Stimulated activated CD8-positive, alpha-beta memory T cell treated with anti-CD3 and anti-CD28 coated beads, Interleukin-12 subunit alpha, Interleukin-12 subunit beta, amount 100 ng/mL, for 4 hours (primary cell): ENCODE results near the gene SLC5A1.

Experiments used
- DNase-seq: peaks from one replicate; pipeline ENCODE4 v3.0.0-alpha.2; 2020; ENCODE audit warnings: low read depth

Gene SLC5A1

DNA sequence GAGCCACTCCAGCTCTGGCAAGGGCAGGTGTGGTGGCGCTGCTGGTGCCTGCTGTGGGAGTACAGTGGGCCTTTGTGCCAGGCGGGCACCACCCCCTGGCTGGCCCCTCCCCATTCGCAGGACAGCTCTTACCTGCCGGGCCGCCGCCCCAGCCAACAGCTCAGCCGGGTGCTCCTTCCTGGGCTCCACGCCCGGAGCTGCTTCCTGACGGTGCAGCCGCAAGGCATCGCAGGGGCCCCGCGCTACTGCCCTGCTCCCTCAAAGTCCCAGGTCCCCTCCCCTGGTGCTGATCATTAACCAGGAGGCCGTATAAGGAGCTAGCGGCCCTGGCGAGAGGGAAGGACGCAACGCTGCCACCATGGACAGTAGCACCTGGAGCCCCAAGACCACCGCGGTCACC is at the start of gene SLC5A1:
TSS of gene SLC5A1 (plus strand) at position 338 of the 400 bp plus-strand sequence. CDS start at position 359, 21 bp downstream.
- no peak for DNase-seq

DNA sequence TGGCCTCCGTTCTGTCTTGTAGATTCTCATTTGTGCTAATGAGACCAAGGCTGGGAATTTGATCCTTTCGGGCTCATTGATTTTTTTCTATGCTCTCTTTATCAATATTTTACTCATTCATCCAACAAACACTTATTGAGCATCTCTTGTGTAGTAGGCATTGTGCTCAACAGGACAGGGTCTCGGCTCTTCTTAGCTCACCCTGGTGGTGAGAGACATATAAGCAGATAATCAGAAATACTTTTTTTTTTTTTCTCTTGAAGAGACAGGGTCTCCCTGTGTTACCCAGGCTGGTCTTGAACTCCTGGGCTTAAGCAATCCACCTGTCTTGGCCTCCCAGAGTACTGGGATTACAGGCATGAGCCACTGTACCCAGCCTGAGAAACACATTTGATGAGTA is 48.0 kb upstream of the SLC5A1 start:
- no peak for DNase-seq

DNA sequence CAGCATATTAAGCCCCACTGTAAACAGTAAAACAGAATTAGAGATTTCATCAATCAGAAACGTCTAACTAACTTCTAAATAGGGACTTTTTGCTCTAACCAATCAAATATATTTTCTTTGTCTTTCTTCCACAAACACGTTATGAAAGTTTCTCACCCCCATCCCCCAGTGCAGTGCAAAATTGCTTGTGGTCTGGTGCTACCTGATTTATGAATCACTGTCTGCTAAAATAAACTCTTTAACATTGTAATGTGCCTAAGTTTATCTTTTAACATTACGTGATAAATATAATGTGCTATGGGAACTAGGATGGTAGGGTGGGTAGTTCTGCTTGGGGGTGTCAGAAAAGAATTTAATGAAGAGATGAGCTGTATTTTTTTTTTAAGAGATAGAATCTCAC is 47.3 kb upstream of the SLC5A1 start:
- no peak for DNase-seq

DNA sequence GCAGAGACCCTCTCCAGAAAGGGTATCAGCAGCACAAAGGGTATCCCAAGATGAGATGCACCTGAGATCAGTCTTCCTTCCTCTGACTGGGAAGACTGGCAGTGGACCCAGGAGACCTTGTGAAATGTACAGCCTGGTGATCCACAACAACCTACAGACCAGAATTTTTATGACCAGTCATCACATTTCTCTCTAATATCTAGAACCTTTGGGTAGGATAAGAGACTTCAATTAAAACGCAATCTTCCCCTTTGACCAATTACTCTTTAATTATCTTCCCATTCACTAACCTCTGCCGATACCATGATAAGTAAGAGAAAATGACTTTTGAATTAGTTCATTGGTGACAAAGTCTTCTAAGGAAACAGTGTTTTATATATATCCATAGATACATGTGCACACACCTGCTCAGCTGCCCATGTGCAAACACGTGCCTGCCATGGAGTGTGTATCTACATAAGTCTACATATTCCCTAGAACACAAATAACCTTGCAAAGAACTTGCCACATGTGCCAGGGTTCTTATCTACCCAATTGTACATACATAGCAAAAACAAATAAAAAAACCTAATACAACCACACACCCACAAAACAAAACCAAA is 44.2 kb upstream of the SLC5A1 start:
- no peak for DNase-seq

- DNase-seq = no peak
These were observed 42.9 kb upstream of the SLC5A1 start for GRCh38 chr22:32000181-32000580.

GRCh38 chr22:32005453-32005852 is 37.6 kb upstream of the SLC5A1 start:
- no peak for DNase-seq

DNA sequence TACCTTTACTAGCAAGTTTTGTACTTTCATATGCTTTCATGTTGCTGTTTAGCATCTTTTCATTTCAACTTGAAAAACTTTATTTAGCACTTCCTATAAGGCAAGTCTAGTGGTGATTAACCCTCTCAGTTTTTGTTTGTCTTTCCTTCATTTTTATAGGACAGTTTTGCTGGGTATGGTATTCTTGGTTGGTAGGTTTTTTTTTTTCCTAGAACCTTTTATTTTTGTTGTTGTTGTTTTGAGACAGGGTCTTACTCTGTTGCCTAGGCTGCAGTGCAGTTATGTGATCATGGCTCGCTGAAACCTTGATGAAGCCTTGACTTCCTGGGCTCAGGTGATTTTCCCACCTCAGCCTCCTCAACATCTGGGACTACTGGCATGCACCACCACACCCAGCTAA is 29.9 kb upstream of the SLC5A1 start:
- no peak for DNase-seq

DNA sequence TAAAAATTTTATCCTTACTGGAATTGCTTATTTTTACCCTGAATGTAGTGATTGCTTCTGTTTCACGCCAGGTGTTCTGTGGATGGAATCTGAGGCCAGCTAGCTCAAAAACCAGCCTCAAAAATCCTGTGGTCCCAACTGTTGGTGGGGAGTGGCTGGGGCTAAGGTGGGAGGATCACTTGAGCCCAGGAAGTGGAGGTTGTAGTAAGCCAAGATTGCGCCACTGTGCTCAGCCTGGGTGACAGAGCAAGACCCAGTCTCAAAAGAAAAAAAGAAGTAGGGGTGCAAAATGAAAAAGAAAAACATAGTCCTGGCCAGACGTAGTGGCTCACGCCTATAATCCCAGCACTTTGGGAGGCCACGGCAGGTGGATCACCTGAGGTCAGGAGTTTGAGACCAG is 27.0 kb upstream of the SLC5A1 start:
- no peak for DNase-seq

GRCh38 chr22:32018056-32018455 is 25.0 kb upstream of the SLC5A1 start:
- no peak for DNase-seq

DNA sequence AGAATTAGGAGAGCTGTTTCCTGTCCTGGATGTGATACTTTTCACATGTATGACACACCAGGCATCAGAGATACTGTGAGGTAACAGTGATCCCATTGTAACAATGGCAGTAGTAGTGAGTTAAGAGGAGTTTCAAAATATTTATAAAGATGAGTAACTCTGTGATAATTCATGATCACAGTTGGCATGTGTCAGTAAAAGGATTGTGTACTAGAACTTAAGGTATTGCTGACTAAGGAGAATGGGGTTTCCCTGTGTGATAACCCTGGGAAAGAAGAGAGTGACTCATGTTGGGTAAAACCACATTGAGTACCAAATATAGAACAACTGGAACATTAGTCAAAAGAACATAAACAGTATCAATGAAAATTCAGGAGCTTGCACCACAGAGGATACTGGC is 22.9 kb upstream of the SLC5A1 start:
- no peak for DNase-seq

DNA sequence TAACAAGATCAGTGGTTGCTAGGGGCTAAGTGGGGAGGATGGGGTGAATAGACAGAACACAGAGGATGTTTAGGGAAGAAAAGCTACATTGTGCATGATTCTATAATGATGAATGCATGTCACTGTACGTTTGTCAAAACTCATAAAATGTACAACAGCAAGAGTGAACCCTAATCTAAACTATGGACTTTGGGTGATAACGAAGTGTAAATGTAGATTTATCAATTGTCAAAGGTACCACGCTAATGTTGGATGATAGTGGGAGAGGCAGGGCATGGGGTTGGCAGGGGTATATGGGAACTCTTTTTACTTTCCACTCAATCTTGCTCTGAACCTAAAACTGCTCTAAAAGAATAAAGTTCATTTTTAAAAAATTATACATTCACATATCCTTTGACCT is 21.3 kb upstream of the SLC5A1 start:
- DNase-seq = no peak

GRCh38 chr22:32023251-32023827 is 19.7 kb upstream of the SLC5A1 start:
- DNase-seq = no peak

DNA sequence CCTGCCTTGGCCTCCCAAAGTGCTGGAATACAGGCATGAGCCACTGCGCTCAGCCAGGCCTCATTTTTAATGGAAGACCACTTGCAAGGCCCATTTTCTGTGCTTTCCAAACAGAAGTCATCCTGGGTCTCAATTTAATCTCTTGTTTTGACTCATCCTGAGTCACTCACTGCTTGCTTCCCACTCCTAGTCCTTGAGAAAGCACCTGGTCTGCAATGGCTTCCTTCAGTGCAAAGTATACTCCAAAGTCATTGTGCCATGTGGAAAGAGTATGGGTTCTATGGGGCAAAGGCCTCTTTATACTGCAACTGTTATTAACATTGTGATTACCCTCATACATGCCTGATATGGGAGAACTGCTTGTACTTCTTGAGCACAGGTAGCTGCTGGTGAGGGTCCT is 18.3 kb upstream of the SLC5A1 start:
- DNase-seq = no peak

DNA sequence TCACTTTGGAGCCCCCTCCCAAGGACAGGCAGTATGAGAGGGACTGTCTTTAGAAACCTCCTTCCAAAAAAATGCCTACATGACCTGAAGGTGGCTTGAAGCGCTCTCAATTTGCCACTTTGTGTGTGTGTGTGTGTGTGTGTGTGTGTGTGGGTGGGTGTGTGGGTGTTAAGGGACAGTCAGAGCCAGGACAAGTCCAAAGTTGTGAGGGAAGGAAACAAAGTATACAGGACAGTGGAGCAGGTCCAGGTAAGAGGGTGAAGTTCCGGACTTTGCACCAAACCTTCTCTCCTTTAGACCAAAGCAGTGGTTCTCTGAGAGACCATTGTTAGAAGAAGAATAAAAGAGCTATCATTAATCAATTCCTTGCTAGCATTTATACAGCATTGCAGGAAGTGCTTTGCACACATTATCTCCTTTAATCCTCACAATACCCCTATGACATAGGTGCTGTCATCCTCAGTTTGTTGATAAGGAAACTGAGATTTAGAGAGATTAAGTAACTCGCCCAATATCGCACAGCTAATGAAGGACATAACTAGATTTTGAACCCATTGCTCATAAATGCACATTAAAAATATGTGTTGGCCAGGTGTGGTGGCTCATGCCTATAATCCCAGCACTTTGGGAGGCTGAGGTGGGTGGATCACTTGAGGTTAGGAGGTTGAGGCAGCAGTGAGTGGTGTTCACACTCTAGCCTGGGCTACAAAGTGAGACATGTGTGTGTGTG is 12.4 kb upstream of the SLC5A1 start:
- DNase-seq = no peak

DNA sequence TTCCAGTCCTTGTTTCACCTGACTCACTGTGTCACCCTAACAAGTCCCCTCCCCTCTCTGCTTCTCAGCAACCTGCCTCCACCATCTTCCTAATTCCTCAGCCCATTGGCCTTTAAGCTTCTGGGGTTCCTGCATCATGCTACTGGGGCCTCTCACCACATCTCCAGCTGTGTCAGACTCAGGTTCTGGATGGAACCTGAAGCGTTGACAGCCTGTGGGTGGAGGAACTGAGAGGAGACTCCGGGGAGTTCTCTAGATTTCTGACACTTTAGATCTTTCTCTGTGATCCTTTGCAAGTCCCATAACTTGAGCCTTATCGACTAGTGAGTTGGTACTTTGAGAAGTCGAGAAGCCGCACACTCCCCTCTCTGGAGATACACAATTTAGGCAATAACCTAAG is 11.6 kb upstream of the SLC5A1 start:
- no peak for DNase-seq

DNA sequence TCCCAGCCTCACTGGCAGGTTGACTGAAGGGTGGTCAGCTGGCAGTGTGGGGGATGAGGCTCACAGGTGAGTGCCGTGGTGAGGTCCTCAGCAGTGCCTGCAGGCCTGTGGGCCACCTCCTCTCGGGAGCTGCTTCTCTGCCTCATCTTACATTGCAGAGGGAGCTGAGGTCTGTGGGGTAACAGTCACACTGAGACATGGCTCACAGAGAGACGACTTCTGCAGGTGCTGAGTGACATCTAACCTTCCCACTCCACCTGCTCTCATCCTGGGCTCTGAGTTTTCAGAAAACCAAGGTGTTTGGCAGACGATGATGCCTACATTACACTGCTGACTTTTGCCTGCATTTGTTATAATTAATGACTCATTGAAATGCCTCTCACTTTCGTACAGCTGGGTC is 8.8 kb upstream of the SLC5A1 start:
- DNase-seq = no peak

GRCh38 chr22:32037236-32037635 is 5.8 kb upstream of the SLC5A1 start:
- no peak for DNase-seq

DNA sequence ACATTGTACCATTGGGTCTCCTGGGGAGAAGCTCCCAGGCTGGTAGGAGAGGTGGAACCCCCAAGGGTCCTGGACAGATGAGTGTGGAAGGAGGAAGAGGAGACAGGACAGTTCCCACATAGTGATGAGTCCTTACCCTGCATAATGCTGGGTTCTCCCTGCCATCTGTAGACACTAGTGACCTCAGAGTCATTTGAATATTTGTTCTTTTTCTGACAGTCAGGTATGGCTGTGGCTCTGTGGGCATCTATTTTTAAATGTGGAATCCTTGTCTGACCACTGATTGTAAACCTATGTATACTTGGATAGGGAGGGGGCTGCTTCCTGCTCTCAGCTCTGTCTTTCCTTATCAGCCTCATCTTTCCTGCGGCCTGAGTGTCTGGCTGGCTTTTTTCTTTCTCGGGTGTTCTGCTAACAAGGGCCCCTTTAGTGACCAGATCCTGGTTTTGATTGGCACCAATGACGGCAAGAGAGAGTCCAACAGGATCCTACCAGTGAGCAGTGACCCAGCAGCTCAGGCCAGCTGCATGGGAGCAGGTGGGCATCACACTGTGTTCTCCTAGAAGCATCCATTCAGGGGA is 2.6 kb upstream of the SLC5A1 start:
- no peak for DNase-seq

GRCh38 chr22:32043391-32043790 is 330 bp downstream of the SLC5A1 start:
- DNase-seq = no peak

DNA sequence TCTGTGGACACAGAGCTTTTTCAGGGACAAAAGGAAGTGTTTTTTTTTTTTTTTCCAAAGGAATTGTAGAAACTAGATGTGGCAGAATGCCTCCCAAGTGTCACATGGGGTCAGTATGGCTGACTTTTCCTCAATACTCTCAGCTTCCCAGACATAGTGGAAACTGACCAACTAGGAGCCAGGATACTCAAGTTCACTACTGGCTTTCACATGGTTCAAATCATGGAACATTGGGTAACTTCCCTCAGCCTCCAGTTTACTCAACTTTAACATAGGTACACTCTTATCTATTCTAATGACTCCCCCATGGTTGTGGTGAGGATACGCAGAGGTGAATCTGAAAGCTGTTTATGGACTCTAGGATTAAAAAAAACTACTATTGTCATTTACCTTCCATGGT is 1.4 kb downstream of the SLC5A1 start:
- DNase-seq = no peak

DNA sequence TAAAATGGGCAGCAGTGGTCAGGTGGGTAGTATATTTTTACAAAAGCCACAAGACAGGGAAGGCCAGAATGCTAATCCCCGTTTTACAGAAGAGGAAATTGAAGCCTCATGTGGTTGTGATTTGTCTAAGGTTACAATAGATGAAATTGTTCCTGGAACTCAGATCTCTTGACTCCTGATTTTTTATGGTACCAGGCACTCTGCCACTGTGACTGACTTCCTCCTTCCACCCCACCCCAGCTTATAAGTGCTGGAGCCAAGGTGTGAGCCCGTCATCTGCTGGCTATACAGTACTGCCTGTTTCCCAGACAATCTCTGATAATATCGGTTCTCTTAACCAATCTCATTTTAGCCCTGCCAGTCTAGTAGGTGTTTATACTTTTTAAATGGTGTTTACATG is 1.9 kb downstream of the SLC5A1 start:
- no peak for DNase-seq

DNA sequence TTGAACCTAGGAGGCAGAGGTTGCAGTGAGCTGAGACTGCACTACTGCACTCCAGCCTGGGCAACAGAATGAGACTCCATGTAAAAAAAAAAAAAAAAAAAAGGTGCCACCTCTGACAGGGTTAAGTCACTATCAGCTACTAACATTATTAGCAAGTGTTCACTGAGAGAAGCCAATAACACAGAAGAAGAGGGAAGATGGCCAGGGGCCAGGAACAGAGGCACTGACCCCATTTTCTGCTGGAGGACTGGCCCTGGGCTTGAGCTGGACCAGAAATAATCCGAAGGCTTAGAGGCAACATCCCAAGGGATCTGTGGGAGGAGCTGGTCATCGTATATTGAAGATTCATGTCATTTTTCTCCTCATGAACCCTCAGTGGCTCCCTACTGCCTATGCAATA is 5.0 kb downstream of the SLC5A1 start:
- DNase-seq = no peak
